OCI-LY1 (cell line): ENCODE data around the gene CYB5B.

Experiments
- H2AFZ ChIP-seq: fragments of 200-600 bp; sonication (generic), shearing (Covaris generic); 2 replicates; pipeline ENCODE4 v1.6.0; 2014; ENCODE audit warnings: antibody characterized with exemption, mild to moderate bottlenecking, low read length
- H3F3A ChIP-seq: fragments of 200-600 bp; sonication (generic), shearing (Covaris generic); 2 replicates; pipeline ENCODE4 v1.6.0; 2014; ENCODE audit warnings: mild to moderate bottlenecking, antibody characterized with exemption, low read length, moderate library complexity; ENCODE audit not compliant: insufficient read depth
- H3K27ac ChIP-seq: fragments of 200-600 bp; sonication (generic); 2 replicates; pipeline ENCODE4 v1.5.1; 2014; ENCODE audit warnings: low read length, mixed run types, mild to moderate bottlenecking, low read depth; ENCODE audit not compliant: poor library complexity, severe bottlenecking
- H3K27me3 ChIP-seq: fragments of 200-600 bp; sonication (generic); 2 replicates; pipeline ENCODE4 v1.6.0; 2014; ENCODE audit warnings: antibody characterized with exemption, mild to moderate bottlenecking, low read length, moderate library complexity; ENCODE audit not compliant: insufficient read depth
- H3K36me3 ChIP-seq: fragments of 200-600 bp; sonication (generic); 2 replicates; pipeline ENCODE4 v1.6.1; 2014; ENCODE audit warnings: mild to moderate bottlenecking, antibody characterized with exemption, low read length, moderate library complexity, mixed read lengths; ENCODE audit not compliant: insufficient read depth
- H3K4me1 ChIP-seq: fragments of 200-600 bp; sonication (generic); 2 replicates; pipeline ENCODE4 v1.5.1; 2014; ENCODE audit warnings: mild to moderate bottlenecking, low read length, moderate library complexity; ENCODE audit not compliant: insufficient read depth, severe bottlenecking
- H3K4me2 ChIP-seq: fragments of 200-600 bp; sonication (generic), shearing (Covaris generic); 2 replicates; pipeline ENCODE4 v1.6.1; 2014; ENCODE audit warnings: low read length
- H3K4me3 ChIP-seq: fragments of 200-600 bp; sonication (generic); 2 replicates; pipeline ENCODE4 v1.5.1; 2014; ENCODE audit warnings: low read length, low read depth, mild to moderate bottlenecking, mixed read lengths; ENCODE audit not compliant: poor library complexity, severe bottlenecking
- H3K79me2 ChIP-seq: fragments of 200-600 bp; shearing (Covaris generic); 2 replicates; pipeline ENCODE4 v1.6.1; 2016; ENCODE audit warnings: mixed run types, low read length, mixed read lengths; ENCODE audit not compliant: insufficient read depth
- H3K9ac ChIP-seq: fragments of 200-600 bp; sonication (generic), shearing (Covaris generic); 2 replicates; pipeline ENCODE4 v1.6.1; 2014; ENCODE audit warnings: mild to moderate bottlenecking, low read length, mixed read lengths
- H3K9me2 ChIP-seq: fragments of 200-600 bp; sonication (generic), shearing (Covaris generic); 2 replicates; pipeline ENCODE4 v1.6.1; 2014; ENCODE audit warnings: low read depth, mild to moderate bottlenecking, low read length, mixed read lengths
- H3K9me3 ChIP-seq: fragments of 200-600 bp; shearing (Covaris generic); 2 replicates; pipeline ENCODE4 v1.6.1; 2014; ENCODE audit warnings: low read length, mixed read lengths
- H4K20me1 ChIP-seq: fragments of 200-600 bp; sonication (generic), shearing (Covaris generic); 2 replicates; pipeline ENCODE4 v1.6.0; 2016; ENCODE audit warnings: mild to moderate bottlenecking, low read length; ENCODE audit not compliant: insufficient read depth
- CTCF ChIP-seq: fragments of 200-600 bp; sonication (generic), shearing (Covaris generic); IDR thresholded peaks from 2 replicates; pipeline ENCODE4 v1.5.1; 2017; ENCODE audit warnings: mild to moderate bottlenecking, antibody characterized with exemption, low read length, moderate library complexity, mixed read lengths
- EZH2 ChIP-seq: fragments of 200-600 bp; sonication (generic), shearing (Covaris generic); IDR thresholded peaks from 2 replicates; pipeline ENCODE4 v1.8.0; 2017; ENCODE audit warnings: borderline replicate concordance, mixed run types, mild to moderate bottlenecking, antibody characterized with exemption, low read length, moderate library complexity, mixed read lengths

Gene CYB5B

GRCh38 chr16:69508033-69508755 is 83.8 kb downstream of the CYB5B start:
- Histone ChIP-seq H3K27me3 (no peaks in the 10 kb centered on the region), H3K9me2 (no peaks in the 10 kb centered on the region), H3K9me3 (no peaks in the 10 kb centered on the region), H2AFZ (no peak overlapping the region), H3K27ac (no peak overlapping the region), H3K4me3 (no peak overlapping the region), H3K4me1 (no peaks in the 10 kb centered on the region), H3K9ac (no peak overlapping the region), H3F3A (no peaks in the 10 kb centered on the region), H3K79me2 (no peaks in the 10 kb centered on the region), H3K36me3 (no peaks in the 10 kb centered on the region), H4K20me1 (no peaks in the 10 kb centered on the region), H3K4me2 (no peak overlapping the region)
- TF ChIP-seq EZH2 (no peak), CTCF (no peak)

GRCh38 chr16:69509125-69509524 is 84.7 kb downstream of the CYB5B start:
- Histone ChIP-seq H3K36me3 (no peaks in the 10 kb centered on the region), H3F3A (no peaks in the 10 kb centered on the region), H3K9me2 (no peaks in the 10 kb centered on the region), H3K9me3 (no peaks in the 10 kb centered on the region), H3K27me3 (no peaks in the 10 kb centered on the region), H4K20me1 (no peaks in the 10 kb centered on the region), H3K27ac (no peak overlapping the region), H3K9ac (no peak overlapping the region), H3K4me1 (no peaks in the 10 kb centered on the region), H2AFZ (no peak overlapping the region), H3K4me3 (no peak overlapping the region), H3K79me2 (no peaks in the 10 kb centered on the region), H3K4me2 (no peak overlapping the region)
- TF ChIP-seq EZH2 (no peak), CTCF (no peak)

- H3K27me3 ChIP-seq, result no peaks in the 10 kb centered on the region
- no peaks in the 10 kb centered on the region for H3K9me3 ChIP-seq
- H3K27ac ChIP-seq, result no peak overlapping the region
- H3K36me3 ChIP-seq, result no peaks in the 10 kb centered on the region
- no peak overlapping the region for H2AFZ ChIP-seq
- no peaks in the 10 kb centered on the region for H3K79me2 ChIP-seq
- H3F3A ChIP-seq, result no peaks in the 10 kb centered on the region
- TF ChIP-seq EZH2 (no peak), CTCF (no peak)
- H3K4me2 ChIP-seq, result no peak overlapping the region
- no peak overlapping the region for H3K4me3 ChIP-seq
- H4K20me1 ChIP-seq, result no peaks in the 10 kb centered on the region
- H3K4me1 ChIP-seq, result peaks cover 5% of the 10 kb centered on the region
- H3K9me2 ChIP-seq, result no peaks in the 10 kb centered on the region
- no peak overlapping the region for H3K9ac ChIP-seq
These were observed 87.2 kb downstream of the CYB5B start for GRCh38 chr16:69511651-69512050.
